Endothelial cell of umbilical vein (primary cell): Measurements from ENCODE around the gene COL5A1. TPM values are rescaled to one million over a fixed set of nuclear protein-coding genes. Genes with fewer than 3 reads are reported as not detected.

ENCODE experiments used
- BruUV-seq: library from RNA; stranded (reverse); fragments of 400-500 nt; replicated peaks from 2 replicates; lab custom pipeline; 2021; lab: Mats Ljungman, UMichigan
- CTCF ChIA-PET: fragments of 300-600, 350-600 bp; sonication (Branson Sonifier 250); formaldehyde crosslinking; loops from one replicate; lab custom pipeline; 2021; ENCODE audit warnings: antibody characterized with exemption, inconsistent platforms; lab: Charles Lee
- POLR2A ChIA-PET: fragments of 300-600, 350-600 bp; sonication (Branson Sonifier 250); formaldehyde crosslinking; loops from one replicate; lab custom pipeline; 2021; ENCODE audit warnings: antibody characterized with exemption, inconsistent platforms; lab: Charles Lee
- DNase-seq: peaks from one replicate; pipeline ENCODE4 v3.0.0-alpha.2; 2011; ENCODE audit warnings: low read depth, low spot score
- FAIRE-seq: peaks from 2 replicates; lab custom pipeline; 2011; peaks lifted over from hg19 to GRCh38; lab: Jason Lieb, UNC
- H2AFZ ChIP-seq: 2 replicates; pipeline ENCODE4 v1.6.0; 2012; ENCODE audit warnings: low read depth, low read length, control low read depth, inconsistent platforms
- H3K27ac ChIP-seq: 2 replicates; pipeline ENCODE4 v1.5.1; 2011; ENCODE audit warnings: low read depth, mild to moderate bottlenecking, control low read depth, low read length, moderate library complexity; ENCODE audit not compliant: insufficient read depth
- H3K27me3 ChIP-seq, 2 experiments: 2 replicates each; pipeline versions ENCODE4 v1.6.0 to v1.6.1; 2011; ENCODE audit warnings: low read length in 2 of 2, mixed read lengths in 1 of 2; ENCODE audit not compliant: control insufficient read depth in 2 of 2, insufficient read depth in 2 of 2
- H3K36me3 ChIP-seq, 2 experiments: 2 replicates in 1 of 2; 3 replicates in 1 of 2; pipeline ENCODE4 v1.5.1; 2011; ENCODE audit warnings: low read length in 2 of 2, mild to moderate bottlenecking in 1 of 2, moderate library complexity in 1 of 2; ENCODE audit not compliant: control insufficient read depth in 2 of 2, insufficient read depth in 2 of 2; ENCODE audit errors: extremely low read depth in 1 of 2
- H3K4me1 ChIP-seq: 3 replicates; pipeline ENCODE4 v1.5.1; 2011; ENCODE audit warnings: mild to moderate bottlenecking, low read length; ENCODE audit not compliant: control insufficient read depth, insufficient read depth; ENCODE audit errors: extremely low read depth
- H3K4me2 ChIP-seq: 2 replicates; pipeline ENCODE4 v1.6.1; 2011; ENCODE audit warnings: low read length, control low read depth, mixed read lengths; ENCODE audit not compliant: insufficient read depth
- H3K4me3 ChIP-seq, 3 experiments: fragments of 200-600 bp in 1 of 3; sonication (generic), shearing (Covaris generic) in 1 of 3; replicated peaks in 1 of 3; 2 replicates each; pipeline ENCODE4 v1.5.1; 2011 to 2016; ENCODE audit warnings: control low read depth in 3 of 3, low read length in 3 of 3, mild to moderate bottlenecking in 2 of 3, inconsistent platforms in 1 of 3, low read depth in 1 of 3, moderate library complexity in 1 of 3; ENCODE audit not compliant: insufficient read depth in 1 of 3
- H3K79me2 ChIP-seq: 2 replicates; pipeline ENCODE4 v1.6.0; 2012; ENCODE audit warnings: low read length, inconsistent platforms; ENCODE audit not compliant: control insufficient read depth, insufficient read depth
- H3K9ac ChIP-seq: replicated peaks from 2 replicates; pipeline ENCODE3; 2011; ENCODE audit warnings: low read length, control low read depth; ENCODE audit not compliant: insufficient read depth; ENCODE audit errors: extremely low read depth
- H3K9me1 ChIP-seq: replicated peaks from 3 replicates; pipeline ENCODE4 v1.6.0; 2011; ENCODE audit warnings: mild to moderate bottlenecking, low read length; ENCODE audit not compliant: control insufficient read depth, insufficient read depth; ENCODE audit errors: extremely low read depth
- H3K9me3 ChIP-seq: replicated peaks from 2 replicates; pipeline ENCODE4 v1.5.1; 2012; ENCODE audit warnings: low read length, inconsistent platforms; ENCODE audit not compliant: control insufficient read depth, insufficient read depth
- H4K20me1 ChIP-seq: replicated peaks from 2 replicates; pipeline ENCODE3; 2011; ENCODE audit warnings: mild to moderate bottlenecking, low read length; ENCODE audit not compliant: control insufficient read depth, insufficient read depth; ENCODE audit errors: extremely low read depth
- EZH2 ChIP-seq: IDR thresholded peaks from 2 replicates; pipeline ENCODE4 v1.6.1; 2012; ENCODE audit warnings: borderline replicate concordance, low read depth, mild to moderate bottlenecking, moderate library complexity, low read length, inconsistent platforms; ENCODE audit not compliant: severe bottlenecking
- FOS ChIP-seq: IDR thresholded peaks from 2 replicates; pipeline ENCODE4 v1.6.1; 2011; ENCODE audit warnings: mild to moderate bottlenecking, low read length, moderate library complexity, borderline replicate concordance; ENCODE audit not compliant: insufficient read depth
- GATA2 ChIP-seq: IDR thresholded peaks from 2 replicates; pipeline ENCODE4 v1.7.0; 2011; ENCODE audit warnings: low read depth, mild to moderate bottlenecking, moderate library complexity, mixed read lengths, low read length; ENCODE audit not compliant: insufficient read length, insufficient read depth
- JUN ChIP-seq: IDR thresholded peaks from 2 replicates; pipeline ENCODE4 v1.6.1; 2011; ENCODE audit warnings: borderline replicate concordance, low read depth; ENCODE audit not compliant: insufficient read length, insufficient read depth
- MYC ChIP-seq: IDR thresholded peaks from one replicate; pipeline ENCODE4 v1.6.1; 2011; ENCODE audit warnings: mild to moderate bottlenecking, low read depth, low read length
- POLR2A ChIP-seq: IDR thresholded peaks from 2 replicates; pipeline ENCODE4 v1.6.1; 2012; ENCODE audit warnings: low read depth, mild to moderate bottlenecking, control low read depth, low read length
- POLR2AphosphoS5 ChIP-seq: IDR thresholded peaks from 2 replicates; pipeline ENCODE4 v1.6.1; 2012; ENCODE audit warnings: low read depth, mild to moderate bottlenecking, control low read depth, low read length, moderate library complexity; ENCODE audit not compliant: insufficient read depth
- dilution Hi-C: fragments of 300-500 bp; cut with MboI; formaldehyde crosslinking; loops from one replicate; pipeline ENCODE4 v1.15.0; 2019; ENCODE audit warnings: low sequenced_read_pairs; ENCODE audit not compliant: extremely low pct_ligation_motif_present
- intact Hi-C: fragments of 100-400 bp; cut with micrococcal nuclease; formaldehyde crosslinking; loops from one replicate; pipeline ENCODE4 v1.10.0; 2022
- polyA plus RNA-seq, 4 experiments: library from polyadenylated mRNA; depleted of rRNA in 3 of 4; stranded (reverse) in 3 of 4; unstranded in 1 of 4; fragments of >200 nt; gene quantifications; 2 replicates each; pipeline versions ENCODE4 v1.2.1 to v1.2.3, GENCODE V29; 2011 to 2012; ENCODE audit warnings: missing spikeins in 1 of 4
- total RNA-seq: library from RNA; stranded (reverse); gene quantifications from 2 replicates; pipeline ENCODE4 v1.2.3, GENCODE V29; 2021
- TF ChIP-seq, protein P1 (sequence below), 2 donors: IDR thresholded peaks; 1 replicate in 1 of 2; 2 replicates in 1 of 2; pipeline ENCODE4 v1.5.1; 2011; ENCODE audit warnings: low read length in 2 of 2, mild to moderate bottlenecking in 2 of 2, moderate library complexity in 2 of 2, control low read depth in 1 of 2, inconsistent platforms in 1 of 2, low read depth in 1 of 2; ENCODE audit not compliant: insufficient read depth in 1 of 2; ENCODE audit errors: extremely low read depth in 1 of 2
- TF ChIP-seq, protein P2 (sequence below): IDR thresholded peaks from 2 replicates; pipeline ENCODE4 v1.6.1; 2011; ENCODE audit not compliant: insufficient read depth, insufficient read length

Gene COL5A1
- total and polyA plus RNA-seq, 2 donors (not counting 3 experiments of a cell fraction or from before 2014, with no cell fraction given), result 97.4 to 175 TPM

DNA sequence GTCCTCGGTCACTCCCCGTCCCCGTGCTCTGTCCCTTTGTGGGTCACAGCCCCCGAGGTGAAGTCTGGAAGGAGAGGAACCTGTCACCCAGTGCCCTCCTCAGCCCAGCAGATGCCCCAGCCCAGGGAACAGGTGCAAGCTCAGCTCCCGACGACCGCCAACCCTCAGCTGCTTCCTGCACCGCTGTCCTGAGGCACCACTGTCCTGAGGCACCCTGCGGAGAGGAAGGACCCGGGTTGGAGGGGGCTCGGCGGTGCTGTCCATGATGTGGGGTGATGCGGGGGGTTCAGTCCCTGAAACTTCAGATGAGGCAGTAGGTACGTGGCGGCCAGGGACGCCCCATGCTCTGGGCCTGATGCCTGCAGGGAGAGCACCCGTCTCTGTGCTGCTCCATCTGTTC lies 81.4 kb downstream of the COL5A1 start:
- Histone ChIP-seq H3K27me3 (no peaks in the 10 kb centered on the region), H4K20me1 (no peaks in the 10 kb centered on the region), H3K4me1 (no peaks in the 10 kb centered on the region), H3K9me1 (no peaks in the 10 kb centered on the region), H3K4me3 (no peak overlapping the region), H3K4me2 (no peak overlapping the region), H3K9ac (no peak overlapping the region), H3K27ac (no peak overlapping the region), H3K36me3 (peaks cover under 1 to 16% of the 10 kb centered on the region in 2 experiments), H3K79me2 (no peaks in the 10 kb centered on the region), H3K9me3 (no peaks in the 10 kb centered on the region), H2AFZ (no peak overlapping the region)
- ChIA-PET CTCF (no interaction called here), POLR2A (no interaction called here)
- no TSS peak for BruUV-seq
- no peak for FAIRE-seq
- DNase-seq, result no peak
- TF ChIP-seq POLR2A, result no peak
- TF ChIP-seq, protein P1, sequence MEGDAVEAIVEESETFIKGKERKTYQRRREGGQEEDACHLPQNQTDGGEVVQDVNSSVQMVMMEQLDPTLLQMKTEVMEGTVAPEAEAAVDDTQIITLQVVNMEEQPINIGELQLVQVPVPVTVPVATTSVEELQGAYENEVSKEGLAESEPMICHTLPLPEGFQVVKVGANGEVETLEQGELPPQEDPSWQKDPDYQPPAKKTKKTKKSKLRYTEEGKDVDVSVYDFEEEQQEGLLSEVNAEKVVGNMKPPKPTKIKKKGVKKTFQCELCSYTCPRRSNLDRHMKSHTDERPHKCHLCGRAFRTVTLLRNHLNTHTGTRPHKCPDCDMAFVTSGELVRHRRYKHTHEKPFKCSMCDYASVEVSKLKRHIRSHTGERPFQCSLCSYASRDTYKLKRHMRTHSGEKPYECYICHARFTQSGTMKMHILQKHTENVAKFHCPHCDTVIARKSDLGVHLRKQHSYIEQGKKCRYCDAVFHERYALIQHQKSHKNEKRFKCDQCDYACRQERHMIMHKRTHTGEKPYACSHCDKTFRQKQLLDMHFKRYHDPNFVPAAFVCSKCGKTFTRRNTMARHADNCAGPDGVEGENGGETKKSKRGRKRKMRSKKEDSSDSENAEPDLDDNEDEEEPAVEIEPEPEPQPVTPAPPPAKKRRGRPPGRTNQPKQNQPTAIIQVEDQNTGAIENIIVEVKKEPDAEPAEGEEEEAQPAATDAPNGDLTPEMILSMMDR (IDR thresholded peaks at IDR 0.05; ENCODE audit: extremely low read depth in 1 of 2, insufficient read depth in 1 of 2, low read depth in 1 of 2, low read length in 2 of 2), result no peak
- TF ChIP-seq JUN, result no peak
- no peak for TF ChIP-seq MYC
- no peak for TF ChIP-seq GATA2
- TF ChIP-seq, protein P2, sequence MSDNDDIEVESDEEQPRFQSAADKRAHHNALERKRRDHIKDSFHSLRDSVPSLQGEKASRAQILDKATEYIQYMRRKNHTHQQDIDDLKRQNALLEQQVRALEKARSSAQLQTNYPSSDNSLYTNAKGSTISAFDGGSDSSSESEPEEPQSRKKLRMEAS, result no peak
- no peak for TF ChIP-seq POLR2AphosphoS5
- TF ChIP-seq FOS, result no peak
- TF ChIP-seq EZH2, result no peak
- intact Hi-C loops (no loop called here), dilution Hi-C loops (no loop called here)
